Muscle of leg (tissue), 11 donors: ENCODE results near the gene HS3ST5. TPM values are rescaled to one million over a fixed set of nuclear protein-coding genes. Genes with fewer than 3 reads are reported as not detected.
A peak's percentile ranks its signal among the peaks of the same experiment; 100 is the strongest.

Experiments used
- DNase-seq: peaks from one replicate; pipeline ENCODE4 v3.0.0; 2013
- H3K27ac ChIP-seq: one replicate; pipeline ENCODE4 v1.5.1; 2013; ENCODE audit warnings: mild to moderate bottlenecking, low read length, control low read depth
- H3K27me3 ChIP-seq: one replicate; pipeline ENCODE4 v1.6.1; 2013; ENCODE audit warnings: low read length; ENCODE audit not compliant: control insufficient read depth, insufficient read depth
- H3K36me3 ChIP-seq: one replicate; pipeline ENCODE4 v1.6.1; 2013; ENCODE audit warnings: low read length; ENCODE audit not compliant: control insufficient read depth, insufficient read depth
- H3K4me1 ChIP-seq: one replicate; pipeline ENCODE4 v1.6.1; 2013; ENCODE audit warnings: low read length; ENCODE audit not compliant: control insufficient read depth, insufficient read depth
- H3K4me3 ChIP-seq: one replicate; pipeline ENCODE4 v1.5.1; 2013; ENCODE audit warnings: low read length, control low read depth
- H3K9me3 ChIP-seq: replicated peaks from 2 replicates; pipeline ENCODE4 v1.6.1; 2013; ENCODE audit warnings: low read depth, low read length; ENCODE audit not compliant: control insufficient read depth
- WGBS: methylation state at CpG from one replicate; pipeline ENCODE4 v1.1.5; 2013; ENCODE audit warnings: missing lambda C conversion rate; ENCODE audit not compliant: insufficient coverage; 5-methylcytosine and 5-hydroxymethylcytosine counted together
- polyA plus RNA-seq, 8 donors: library from polyadenylated mRNA; unstranded; fragments of 120-200 nt; gene quantifications; one replicate each; pipeline versions ENCODE4 v1.2.1 to v1.2.3, GENCODE V29; 2013; ENCODE audit warnings: inconsistent platforms in 1 of 8, low replicate concordance in 1 of 8; ENCODE audit not compliant: insufficient read length in 8 of 8, insufficient read depth in 1 of 8
- total RNA-seq: library from RNA; stranded (reverse); fragments of 120-200 nt; gene quantifications from one replicate; pipeline ENCODE4 v1.2.4, GENCODE V29; 2013

The HS3ST5 gene
- total and polyA plus RNA-seq, 9 donors = 0.22 to 1.0 (median 0.64) TPM

DNA sequence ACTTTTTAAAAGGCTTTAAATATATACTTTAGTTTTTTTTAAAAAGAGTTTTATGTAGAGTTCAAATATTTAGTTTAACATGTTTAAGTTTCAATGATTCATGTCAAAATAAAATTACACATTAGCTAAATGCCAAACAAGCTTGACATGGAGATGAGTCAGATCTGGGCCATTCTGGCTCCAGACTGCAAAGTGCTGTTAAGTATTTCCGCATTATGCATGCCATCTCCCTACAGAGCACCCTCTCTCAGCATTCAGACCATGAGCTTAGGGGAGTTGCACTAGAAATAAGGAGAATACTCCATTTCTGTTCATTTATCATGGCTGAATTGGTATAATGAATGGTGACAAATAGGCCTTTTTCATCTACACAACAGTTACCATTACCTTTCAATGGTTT, 21.5 kb upstream of the HS3ST5 start:
- no peaks in the 10 kb centered on the region for H3K27me3 ChIP-seq
- H3K4me1 ChIP-seq = no peaks in the 10 kb centered on the region
- no peak overlapping the region for H3K4me3 ChIP-seq
- WGBS = no CpG with 5 or more reads among the region's 1 CpG
- H3K9me3 ChIP-seq = no peaks in the 10 kb centered on the region
- H3K27ac ChIP-seq = no peak overlapping the region
- no peaks in the 10 kb centered on the region for H3K36me3 ChIP-seq
- DNase-seq = no peak

DNA sequence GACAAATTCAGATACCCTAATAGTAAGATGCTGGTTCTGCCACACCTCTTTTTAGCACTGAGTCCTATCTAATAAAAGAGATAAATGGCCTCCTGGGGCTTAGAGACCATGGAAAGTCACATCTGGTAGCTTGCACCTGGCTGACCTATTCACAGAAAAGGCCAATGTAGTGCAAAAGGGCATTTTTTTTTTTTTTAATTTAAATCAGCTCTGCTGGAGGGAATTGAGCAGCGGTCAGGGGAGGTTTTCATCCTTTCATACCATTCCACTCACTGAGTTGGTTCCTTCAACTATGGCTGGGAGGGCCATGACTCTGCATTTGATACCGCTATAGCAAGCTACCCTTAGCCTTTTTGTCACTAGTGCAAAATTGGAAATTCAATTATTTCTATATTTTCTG, 20.1 kb upstream of the HS3ST5 start:
- no peak overlapping the region for H3K4me3 ChIP-seq
- no peaks in the 10 kb centered on the region for H3K9me3 ChIP-seq
- no peaks in the 10 kb centered on the region for H3K36me3 ChIP-seq
- no CpG with 5 or more reads among the region's 2 CpGs for WGBS
- H3K27me3 ChIP-seq = no peaks in the 10 kb centered on the region
- H3K4me1 ChIP-seq = no peaks in the 10 kb centered on the region
- no peak overlapping the region for H3K27ac ChIP-seq
- DNase-seq = no peak

DNA sequence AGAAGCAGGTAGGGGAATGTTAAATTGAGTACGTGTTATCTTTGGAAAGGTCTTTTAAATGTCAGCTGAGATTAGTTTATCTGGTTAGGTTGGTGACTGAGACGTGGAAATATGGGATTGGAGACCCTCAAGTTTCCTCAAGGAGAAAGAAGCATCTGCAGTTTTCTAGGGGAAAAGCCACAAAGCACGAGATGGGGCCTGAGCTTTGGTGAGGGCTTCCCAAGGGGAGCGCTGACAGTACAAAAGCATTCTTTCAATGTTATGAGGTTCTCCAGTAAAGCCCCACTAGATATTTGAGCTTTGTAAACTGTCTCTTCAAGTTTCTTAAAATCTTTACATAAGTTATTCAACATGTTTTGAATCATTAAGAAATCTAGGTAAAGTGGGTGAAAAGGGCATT, 19.6 kb upstream of the HS3ST5 start:
- WGBS = 66% methylated on average over 3 of the region's 4 CpGs
- Histone ChIP-seq H3K9me3 (no peaks in the 10 kb centered on the region), H3K4me3 (no peak overlapping the region), H3K27me3 (no peaks in the 10 kb centered on the region), H3K27ac (no peak overlapping the region), H3K36me3 (no peaks in the 10 kb centered on the region), H3K4me1 (no peaks in the 10 kb centered on the region)
- DNase-seq = no peak

DNA sequence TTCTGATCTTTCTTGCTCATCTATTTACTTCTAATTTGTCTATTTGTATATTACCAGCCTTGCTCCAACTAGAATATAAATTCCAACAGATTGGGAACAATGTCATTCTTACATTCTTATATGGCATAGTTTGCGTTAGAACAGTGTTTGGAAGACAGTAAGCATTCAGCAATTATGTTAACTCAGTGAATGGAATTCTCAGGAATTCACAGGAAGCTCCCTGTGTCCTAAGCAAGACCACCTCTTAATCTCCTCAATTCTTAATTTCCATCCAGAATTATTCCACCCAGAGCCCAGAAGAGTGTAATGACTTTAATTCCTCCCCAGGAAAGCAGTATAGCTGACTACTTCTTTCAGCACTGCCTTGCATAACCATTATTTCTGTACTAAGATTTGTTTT, 18.2 kb upstream of the HS3ST5 start:
- no peaks in the 10 kb centered on the region for H3K36me3 ChIP-seq
- no peaks in the 10 kb centered on the region for H3K4me1 ChIP-seq
- WGBS = no CpG with 5 or more reads among the region's 1 CpG
- H3K4me3 ChIP-seq = no peak overlapping the region
- H3K27me3 ChIP-seq = no peaks in the 10 kb centered on the region
- no peaks in the 10 kb centered on the region for H3K9me3 ChIP-seq
- DNase-seq = no peak
- H3K27ac ChIP-seq = no peak overlapping the region

DNA sequence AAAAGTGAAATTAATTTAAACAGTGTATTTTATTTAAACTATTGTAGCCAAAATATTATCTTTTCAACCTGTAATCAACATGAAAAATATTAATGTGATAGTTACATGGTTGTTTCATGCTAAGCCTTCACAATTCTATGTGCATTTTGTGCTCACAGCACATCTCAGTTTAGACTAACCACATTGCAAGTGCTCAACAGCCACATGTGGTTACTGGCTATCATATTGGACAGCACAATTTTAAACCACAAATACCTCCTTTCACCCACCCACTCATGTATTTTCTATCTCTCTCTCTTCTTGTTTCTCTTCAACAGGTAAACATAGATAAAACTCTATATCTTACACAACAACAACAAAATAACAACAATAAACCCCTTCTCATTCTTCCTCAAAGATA, 12.5 kb upstream of the HS3ST5 start:
- Histone ChIP-seq H3K27me3 (no peaks in the 10 kb centered on the region), H3K27ac (no peak overlapping the region), H3K36me3 (no peaks in the 10 kb centered on the region), H3K4me1 (no peaks in the 10 kb centered on the region), H3K9me3 (no peaks in the 10 kb centered on the region), H3K4me3 (no peak overlapping the region)
- no peak for DNase-seq

DNA sequence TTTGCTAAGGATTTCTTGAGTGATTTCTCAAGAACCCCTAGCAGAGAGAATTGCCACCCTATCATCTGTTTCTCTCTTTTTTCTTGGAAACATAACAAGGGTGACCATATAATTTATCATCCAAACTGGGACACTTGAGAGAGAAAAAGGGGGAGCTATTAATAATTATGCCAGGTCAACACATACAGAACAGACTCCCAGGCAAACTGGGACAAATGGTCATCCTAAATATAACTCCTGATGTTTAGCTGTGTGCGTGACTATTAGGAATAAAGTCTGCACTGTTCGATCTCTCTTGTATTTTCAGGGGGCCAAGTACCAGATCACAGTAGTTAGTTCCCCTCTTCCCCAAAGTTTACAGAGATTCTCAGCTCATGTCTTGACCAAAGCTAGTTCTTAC, 11.7 kb upstream of the HS3ST5 start:
- Histone ChIP-seq H3K27ac (no peak overlapping the region), H3K9me3 (no peaks in the 10 kb centered on the region), H3K4me3 (no peak overlapping the region), H3K27me3 (no peaks in the 10 kb centered on the region), H3K36me3 (no peaks in the 10 kb centered on the region), H3K4me1 (no peaks in the 10 kb centered on the region)
- no peak for DNase-seq
- WGBS = no CpG with 5 or more reads among the region's 2 CpGs

DNA sequence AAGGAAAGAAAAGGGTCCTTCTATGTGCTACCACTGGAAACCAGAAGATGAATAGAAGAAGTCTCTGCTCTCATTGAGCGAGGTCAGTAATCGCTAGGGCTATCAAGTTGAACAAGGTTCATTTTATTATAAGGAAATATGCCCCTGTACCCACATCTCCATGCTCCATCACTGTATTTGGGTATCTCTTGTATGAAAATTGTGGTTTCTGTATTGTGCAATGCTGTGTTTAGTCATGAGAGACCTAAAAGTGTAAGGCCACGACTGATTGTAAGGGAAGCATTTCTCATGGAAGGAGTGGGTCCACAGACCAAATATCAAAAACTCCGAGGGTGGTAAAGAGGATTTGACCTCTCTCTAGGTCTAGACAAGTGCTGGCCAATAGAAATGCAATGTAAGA, 3.6 kb upstream of the HS3ST5 start:
- Histone ChIP-seq H3K4me3 (no peak overlapping the region), H3K27ac (no peak overlapping the region), H3K9me3 (no peaks in the 10 kb centered on the region), H3K4me1 (peaks cover 14% of the 10 kb centered on the region), H3K27me3 (peaks cover 13% of the 10 kb centered on the region), H3K36me3 (no peaks in the 10 kb centered on the region)
- no CpG with 5 or more reads among the region's 4 CpGs for WGBS
- DNase-seq = no peak

DNA sequence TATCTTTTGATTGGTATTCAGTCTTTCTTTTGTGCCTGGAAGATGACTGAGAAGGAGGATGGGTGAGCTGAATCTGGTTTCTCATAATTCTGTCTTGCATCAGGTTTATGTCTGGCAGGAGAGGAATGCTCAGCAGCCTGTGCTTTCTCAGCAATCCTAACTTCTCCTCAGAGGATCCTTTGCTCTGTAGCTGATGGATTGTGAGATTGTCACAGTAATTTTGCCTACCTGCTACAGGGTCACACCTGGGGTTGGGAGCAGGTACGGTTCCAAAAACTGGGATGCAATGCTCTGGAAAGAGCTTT, 2.1 kb upstream of the HS3ST5 start:
- Histone ChIP-seq H3K9me3 (no peaks in the 10 kb centered on the region), H3K4me1 (peaks cover 15% of the 10 kb centered on the region), H3K27me3 (peaks cover 16% of the 10 kb centered on the region), H3K27ac (no peak overlapping the region), H3K36me3 (no peaks in the 10 kb centered on the region), H3K4me3 (no peak overlapping the region)
- 45% methylated on average over 1 of the region's 1 CpG for WGBS
- DNase-seq = no peak

DNA sequence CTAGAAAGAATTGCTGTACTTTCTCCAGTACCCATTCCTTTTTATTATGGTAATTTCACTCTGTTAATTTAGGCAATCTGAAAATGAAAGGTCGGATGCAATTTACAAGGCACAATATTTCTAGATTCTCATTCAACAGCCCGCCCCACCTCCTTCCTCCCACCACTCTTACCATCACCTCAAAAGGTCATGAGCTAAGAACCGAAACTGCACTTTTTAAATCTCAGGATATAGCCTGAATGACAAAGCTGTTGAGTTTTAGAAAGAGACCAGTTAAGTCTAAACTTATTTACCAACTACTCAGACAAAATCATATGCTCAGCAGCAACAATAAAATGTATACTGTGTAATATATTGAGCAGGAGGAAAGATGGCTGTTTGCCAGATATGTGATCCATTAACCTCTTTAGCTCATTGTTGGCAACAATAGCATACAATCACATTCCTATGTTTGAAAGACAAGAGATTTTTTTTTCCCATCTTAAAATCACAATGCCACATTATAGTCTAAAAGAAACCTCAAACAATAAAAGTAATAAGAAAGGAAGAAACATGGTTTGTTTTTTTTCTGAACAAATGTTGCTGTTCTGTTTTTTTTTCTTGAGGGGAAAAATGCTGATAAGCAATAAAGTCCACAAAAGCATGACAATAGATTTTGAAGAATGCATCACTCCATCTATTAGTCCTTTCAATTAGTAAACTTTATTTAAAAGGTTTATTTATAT, 1.6 kb upstream of the HS3ST5 start:
- DNase-seq = no peak
- H3K4me1 ChIP-seq = peaks cover 15% of the 10 kb centered on the region
- no peak overlapping the region for H3K4me3 ChIP-seq
- peaks cover 16% of the 10 kb centered on the region for H3K27me3 ChIP-seq
- WGBS = 20% methylated on average over 1 of the region's 3 CpGs
- no peaks in the 10 kb centered on the region for H3K36me3 ChIP-seq
- no peak overlapping the region for H3K27ac ChIP-seq
- H3K9me3 ChIP-seq = no peaks in the 10 kb centered on the region

DNA sequence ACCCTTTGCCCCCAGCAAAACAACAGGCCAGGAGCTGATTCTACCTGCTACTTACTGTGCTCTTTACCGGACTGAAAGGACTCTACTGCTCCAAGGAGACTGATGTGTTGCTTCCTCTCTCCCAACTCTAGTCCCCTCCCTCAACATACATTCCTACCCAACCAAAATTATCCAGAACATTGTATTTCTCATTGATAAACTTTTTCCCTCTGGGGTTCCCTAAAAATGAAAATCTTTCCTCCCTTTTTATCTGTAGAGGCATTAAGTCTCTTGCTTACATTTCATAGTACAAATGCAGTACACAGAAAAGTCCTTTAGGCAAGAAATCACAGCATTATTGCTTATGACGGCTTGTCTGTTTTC, 940 bp upstream of the HS3ST5 start:
- H3K27ac ChIP-seq = no peak overlapping the region
- H3K4me1 ChIP-seq = peaks cover 15% of the 10 kb centered on the region
- H3K36me3 ChIP-seq = no peaks in the 10 kb centered on the region
- peaks cover 16% of the 10 kb centered on the region for H3K27me3 ChIP-seq
- H3K4me3 ChIP-seq = peak overlapping the region; percentile 64
- H3K9me3 ChIP-seq = no peaks in the 10 kb centered on the region
- WGBS = 4% methylated on average over 1 of the region's 2 CpGs
- no peak for DNase-seq
